GM10266 (cell line): Measurements from ENCODE around the gene PLD1.
"Not testable (repeated sequence)": the region's sequence is repeated elsewhere in the genome, so short reads cannot be mapped to it uniquely, and the experiment has no call there.

Experiments
- DNase-seq: peaks from one replicate; pipeline ENCODE4 v3.0.0; 2012; ENCODE audit errors: extremely low spot score
- TF ChIP-seq, protein P1 (sequence below): IDR thresholded peaks from 2 replicates; pipeline ENCODE4 v1.5.1; 2012; ENCODE audit warnings: mild to moderate bottlenecking, low read depth; ENCODE audit not compliant: control insufficient read depth, insufficient read depth; ENCODE audit errors: missing control alignments

Gene PLD1, protein sequence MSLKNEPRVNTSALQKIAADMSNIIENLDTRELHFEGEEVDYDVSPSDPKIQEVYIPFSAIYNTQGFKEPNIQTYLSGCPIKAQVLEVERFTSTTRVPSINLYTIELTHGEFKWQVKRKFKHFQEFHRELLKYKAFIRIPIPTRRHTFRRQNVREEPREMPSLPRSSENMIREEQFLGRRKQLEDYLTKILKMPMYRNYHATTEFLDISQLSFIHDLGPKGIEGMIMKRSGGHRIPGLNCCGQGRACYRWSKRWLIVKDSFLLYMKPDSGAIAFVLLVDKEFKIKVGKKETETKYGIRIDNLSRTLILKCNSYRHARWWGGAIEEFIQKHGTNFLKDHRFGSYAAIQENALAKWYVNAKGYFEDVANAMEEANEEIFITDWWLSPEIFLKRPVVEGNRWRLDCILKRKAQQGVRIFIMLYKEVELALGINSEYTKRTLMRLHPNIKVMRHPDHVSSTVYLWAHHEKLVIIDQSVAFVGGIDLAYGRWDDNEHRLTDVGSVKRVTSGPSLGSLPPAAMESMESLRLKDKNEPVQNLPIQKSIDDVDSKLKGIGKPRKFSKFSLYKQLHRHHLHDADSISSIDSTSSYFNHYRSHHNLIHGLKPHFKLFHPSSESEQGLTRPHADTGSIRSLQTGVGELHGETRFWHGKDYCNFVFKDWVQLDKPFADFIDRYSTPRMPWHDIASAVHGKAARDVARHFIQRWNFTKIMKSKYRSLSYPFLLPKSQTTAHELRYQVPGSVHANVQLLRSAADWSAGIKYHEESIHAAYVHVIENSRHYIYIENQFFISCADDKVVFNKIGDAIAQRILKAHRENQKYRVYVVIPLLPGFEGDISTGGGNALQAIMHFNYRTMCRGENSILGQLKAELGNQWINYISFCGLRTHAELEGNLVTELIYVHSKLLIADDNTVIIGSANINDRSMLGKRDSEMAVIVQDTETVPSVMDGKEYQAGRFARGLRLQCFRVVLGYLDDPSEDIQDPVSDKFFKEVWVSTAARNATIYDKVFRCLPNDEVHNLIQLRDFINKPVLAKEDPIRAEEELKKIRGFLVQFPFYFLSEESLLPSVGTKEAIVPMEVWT

DNA sequence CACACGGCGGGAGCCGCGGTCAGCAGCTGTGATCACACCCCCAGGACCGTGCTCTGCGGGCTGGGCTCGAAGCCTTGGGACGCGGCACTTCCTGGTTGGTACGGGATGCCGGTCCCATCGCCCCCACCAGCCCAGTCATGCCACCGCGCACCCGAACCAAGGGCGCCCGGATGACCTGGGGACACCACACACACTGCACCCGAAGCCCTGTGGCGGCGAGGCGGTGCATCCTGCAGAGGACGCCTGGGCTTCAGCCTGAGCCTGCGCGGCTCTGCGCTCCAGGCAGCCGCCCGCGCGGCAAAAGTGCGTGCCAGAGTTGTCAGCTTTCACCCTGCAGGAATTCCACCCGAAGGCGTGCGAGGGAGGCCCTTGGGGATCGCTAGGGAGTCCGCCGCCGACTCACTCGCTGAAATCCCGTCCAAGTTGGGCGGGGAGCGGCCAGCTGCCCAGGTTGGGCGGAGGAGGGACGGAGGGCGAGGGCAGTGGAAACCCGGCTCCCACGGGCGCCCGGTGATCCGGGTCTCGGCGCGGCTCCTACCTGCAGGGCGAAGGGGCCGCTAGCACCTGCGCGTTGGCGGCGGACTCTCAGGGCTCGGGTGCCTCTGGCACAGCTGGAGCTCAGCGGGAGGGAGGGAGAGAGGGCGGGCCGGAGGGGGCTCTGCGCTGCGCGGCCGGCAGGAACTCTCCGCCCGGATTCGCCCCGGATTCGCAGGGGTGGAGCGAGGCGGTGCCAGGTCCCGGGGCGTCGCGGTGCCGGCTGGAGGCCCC lies at the start of gene PLD1:
Gene PLD1 (minus strand): TSS at position 623 of the 768 bp plus-strand sequence. CDS start 72,432 bp downstream, outside the sequence.
- peak; percentile 81 for DNase-seq
- TF ChIP-seq, protein P1, sequence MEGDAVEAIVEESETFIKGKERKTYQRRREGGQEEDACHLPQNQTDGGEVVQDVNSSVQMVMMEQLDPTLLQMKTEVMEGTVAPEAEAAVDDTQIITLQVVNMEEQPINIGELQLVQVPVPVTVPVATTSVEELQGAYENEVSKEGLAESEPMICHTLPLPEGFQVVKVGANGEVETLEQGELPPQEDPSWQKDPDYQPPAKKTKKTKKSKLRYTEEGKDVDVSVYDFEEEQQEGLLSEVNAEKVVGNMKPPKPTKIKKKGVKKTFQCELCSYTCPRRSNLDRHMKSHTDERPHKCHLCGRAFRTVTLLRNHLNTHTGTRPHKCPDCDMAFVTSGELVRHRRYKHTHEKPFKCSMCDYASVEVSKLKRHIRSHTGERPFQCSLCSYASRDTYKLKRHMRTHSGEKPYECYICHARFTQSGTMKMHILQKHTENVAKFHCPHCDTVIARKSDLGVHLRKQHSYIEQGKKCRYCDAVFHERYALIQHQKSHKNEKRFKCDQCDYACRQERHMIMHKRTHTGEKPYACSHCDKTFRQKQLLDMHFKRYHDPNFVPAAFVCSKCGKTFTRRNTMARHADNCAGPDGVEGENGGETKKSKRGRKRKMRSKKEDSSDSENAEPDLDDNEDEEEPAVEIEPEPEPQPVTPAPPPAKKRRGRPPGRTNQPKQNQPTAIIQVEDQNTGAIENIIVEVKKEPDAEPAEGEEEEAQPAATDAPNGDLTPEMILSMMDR: peak; percentile 42

DNA sequence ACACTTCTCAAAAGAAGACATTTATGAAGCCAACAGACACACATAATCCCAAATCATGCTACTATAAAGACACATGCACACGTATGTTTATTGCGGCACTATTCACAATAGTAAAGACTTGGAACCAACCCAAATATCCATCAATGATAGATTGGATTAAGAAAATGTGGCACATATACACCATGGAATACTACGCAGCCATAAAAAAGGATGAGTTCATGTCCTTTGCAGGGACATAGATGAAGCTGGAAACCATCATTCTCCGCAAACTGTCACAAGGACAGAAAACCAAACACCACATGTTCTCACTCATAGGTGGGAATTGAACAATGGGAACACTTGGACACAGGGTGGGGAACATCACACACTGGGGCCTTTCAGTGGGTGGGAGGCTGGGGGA lies 48.5 kb upstream of the PLD1 start:
- DNase-seq: not testable (repeated sequence)

DNA sequence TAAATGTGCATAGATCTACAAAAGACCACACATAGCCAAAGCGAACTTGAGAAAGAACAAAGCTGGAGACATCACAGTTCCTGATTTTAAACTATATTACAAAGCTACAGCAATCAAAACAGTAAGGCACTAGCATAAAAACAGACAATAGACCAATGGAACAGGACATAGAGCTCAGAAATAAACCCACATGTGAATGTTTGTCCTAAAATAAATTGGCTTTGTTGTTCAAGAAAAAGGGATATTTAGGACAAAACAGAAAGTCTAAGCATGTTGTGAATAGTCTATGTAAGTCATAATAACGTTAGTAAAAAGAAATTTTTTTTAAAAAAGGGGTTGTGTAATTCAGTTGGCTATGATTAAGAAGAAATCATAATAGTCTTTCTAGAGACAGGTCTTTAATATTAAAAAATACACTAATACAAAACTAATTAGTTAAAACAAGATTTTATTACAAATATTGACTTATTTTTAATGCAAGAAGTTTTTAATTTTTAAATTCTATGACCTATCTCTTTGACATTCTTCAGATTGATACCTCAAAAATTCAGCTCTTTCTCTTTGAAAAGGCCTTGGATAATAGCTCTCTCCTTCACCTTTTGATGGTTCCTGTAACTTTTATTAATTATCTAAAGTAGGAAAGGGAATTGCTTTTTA lies 44.5 kb upstream of the PLD1 start:
- no peak for DNase-seq
- TF ChIP-seq, protein P1: no peak

DNA sequence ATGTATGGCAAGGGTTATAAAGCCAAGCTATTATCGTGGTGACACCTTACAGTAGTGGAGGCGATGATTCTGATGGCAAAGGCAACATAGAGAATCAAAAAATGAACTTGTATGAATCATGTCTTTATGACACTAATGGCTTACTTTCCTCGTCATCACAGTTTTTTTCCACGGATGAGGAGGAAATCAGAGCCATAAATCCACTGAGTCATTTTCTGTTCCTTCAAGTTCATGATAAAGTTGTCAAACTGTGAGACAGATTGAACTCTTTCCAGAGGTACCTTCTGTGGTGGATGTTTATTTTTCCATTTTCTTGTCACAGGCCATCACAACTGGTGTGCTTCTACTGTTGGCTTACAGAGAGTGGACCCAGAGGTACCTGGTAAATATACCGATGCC lies 41.4 kb upstream of the PLD1 start:
- TF ChIP-seq, protein P1: no peak
- DNase-seq: no peak

DNA sequence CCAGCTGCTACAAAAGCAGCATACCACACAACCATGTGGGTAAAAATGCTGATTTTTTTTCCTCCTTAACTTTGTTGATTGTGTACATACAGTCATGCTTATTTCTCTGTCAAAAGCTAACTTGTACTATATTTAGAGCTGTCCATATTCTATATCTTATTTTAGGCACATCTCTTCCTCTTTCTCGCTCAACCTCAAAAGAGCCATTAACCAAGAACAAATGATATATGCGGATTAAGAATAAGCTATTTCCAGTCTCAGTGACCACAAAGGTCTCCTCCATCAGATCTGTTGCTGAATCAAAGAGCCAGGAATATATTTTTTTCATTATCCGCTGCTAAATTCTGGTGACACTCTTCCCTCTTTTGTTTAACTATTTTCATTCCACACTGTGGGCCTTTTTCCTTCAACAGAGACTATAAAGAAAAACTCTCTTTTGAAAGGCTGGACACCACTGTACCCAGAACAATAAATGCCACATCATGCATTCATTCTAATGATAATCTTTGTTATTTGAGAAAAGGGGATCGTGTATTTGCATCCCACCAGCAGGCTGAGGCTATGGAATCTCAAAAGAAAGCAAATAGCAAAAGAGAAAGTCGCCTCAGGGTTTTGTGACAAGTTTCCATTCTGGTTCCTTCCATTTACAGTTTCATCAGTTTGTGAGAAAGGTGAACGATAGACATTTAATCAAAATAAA lies 40.8 kb upstream of the PLD1 start:
- no peak for DNase-seq
- TF ChIP-seq, protein P1: no peak

DNA sequence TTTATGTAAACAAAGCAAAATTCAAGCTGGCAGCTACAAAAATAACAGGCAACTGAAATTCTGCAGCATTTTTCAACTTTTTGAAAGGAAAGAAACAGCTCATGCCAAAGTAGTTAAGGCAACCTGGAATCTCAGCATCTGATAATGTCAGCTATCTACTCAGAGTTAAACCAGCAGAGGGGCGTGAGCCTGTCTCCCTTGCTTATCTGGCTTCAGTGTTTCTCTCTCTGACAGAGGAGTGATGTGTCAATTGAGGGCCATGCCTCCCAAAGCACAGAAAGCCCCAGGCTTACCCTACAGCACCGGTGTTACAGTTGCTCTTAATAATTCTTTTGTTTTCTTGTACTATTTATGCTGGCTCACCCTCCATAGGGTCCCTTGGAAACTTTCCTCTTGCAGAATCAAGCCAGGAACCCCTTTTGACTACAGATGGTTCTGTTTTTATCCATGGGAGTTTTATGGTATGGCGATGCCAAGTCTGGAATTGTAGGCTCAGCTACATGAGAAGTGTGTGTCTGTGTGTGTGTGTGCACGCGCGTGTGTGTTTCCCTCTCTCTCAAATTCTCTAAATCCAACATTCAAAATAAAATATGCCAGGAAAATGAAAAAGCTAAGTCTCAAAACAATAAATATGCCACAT lies 40.2 kb upstream of the PLD1 start:
- TF ChIP-seq, protein P1: no peak
- DNase-seq: no peak
